A549 treated with GW870086 at 1 μM for 4 hours (cell line): ENCODE data around the gene PCDH10. TPM values are rescaled to one million over a fixed set of nuclear protein-coding genes. Genes with fewer than 3 reads are reported as not detected.

Experiments
- total RNA-seq: library from RNA; stranded (reverse); fragments of 200-300 nt; extraction: Qiagen RNA extraction; gene quantifications from 5 replicates; pipeline ENCODE4 v1.2.3, GENCODE V29; 2022; ENCODE audit warnings: low read depth

PCDH10 gene, protein sequence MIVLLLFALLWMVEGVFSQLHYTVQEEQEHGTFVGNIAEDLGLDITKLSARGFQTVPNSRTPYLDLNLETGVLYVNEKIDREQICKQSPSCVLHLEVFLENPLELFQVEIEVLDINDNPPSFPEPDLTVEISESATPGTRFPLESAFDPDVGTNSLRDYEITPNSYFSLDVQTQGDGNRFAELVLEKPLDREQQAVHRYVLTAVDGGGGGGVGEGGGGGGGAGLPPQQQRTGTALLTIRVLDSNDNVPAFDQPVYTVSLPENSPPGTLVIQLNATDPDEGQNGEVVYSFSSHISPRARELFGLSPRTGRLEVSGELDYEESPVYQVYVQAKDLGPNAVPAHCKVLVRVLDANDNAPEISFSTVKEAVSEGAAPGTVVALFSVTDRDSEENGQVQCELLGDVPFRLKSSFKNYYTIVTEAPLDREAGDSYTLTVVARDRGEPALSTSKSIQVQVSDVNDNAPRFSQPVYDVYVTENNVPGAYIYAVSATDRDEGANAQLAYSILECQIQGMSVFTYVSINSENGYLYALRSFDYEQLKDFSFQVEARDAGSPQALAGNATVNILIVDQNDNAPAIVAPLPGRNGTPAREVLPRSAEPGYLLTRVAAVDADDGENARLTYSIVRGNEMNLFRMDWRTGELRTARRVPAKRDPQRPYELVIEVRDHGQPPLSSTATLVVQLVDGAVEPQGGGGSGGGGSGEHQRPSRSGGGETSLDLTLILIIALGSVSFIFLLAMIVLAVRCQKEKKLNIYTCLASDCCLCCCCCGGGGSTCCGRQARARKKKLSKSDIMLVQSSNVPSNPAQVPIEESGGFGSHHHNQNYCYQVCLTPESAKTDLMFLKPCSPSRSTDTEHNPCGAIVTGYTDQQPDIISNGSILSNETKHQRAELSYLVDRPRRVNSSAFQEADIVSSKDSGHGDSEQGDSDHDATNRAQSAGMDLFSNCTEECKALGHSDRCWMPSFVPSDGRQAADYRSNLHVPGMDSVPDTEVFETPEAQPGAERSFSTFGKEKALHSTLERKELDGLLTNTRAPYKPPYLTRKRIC
- total RNA-seq: 0.06 to 0.19 TPM (median 0.11 TPM) in 5 replicates

GRCh38 chr4:133148690-133149363 lies at the start of gene PCDH10:
PCDH10 (plus strand) TSS chr4:133149294; CDS start chr4:133150141, 847 bp downstream.

